NCI-H1436 treated with DMSO at 0.1 percent for 48 hours (cell line): Measurements from ENCODE around the gene HS6ST1.

Experiments
- DNase-seq: peaks from one replicate; lab custom pipeline; 2025; lab: John Stamatoyannopoulos, UW

HS6ST1 gene

GRCh38 chr2:128298286-128298685 lies 20.4 kb downstream of the HS6ST1 start:
- no peak for DNase-seq

DNA sequence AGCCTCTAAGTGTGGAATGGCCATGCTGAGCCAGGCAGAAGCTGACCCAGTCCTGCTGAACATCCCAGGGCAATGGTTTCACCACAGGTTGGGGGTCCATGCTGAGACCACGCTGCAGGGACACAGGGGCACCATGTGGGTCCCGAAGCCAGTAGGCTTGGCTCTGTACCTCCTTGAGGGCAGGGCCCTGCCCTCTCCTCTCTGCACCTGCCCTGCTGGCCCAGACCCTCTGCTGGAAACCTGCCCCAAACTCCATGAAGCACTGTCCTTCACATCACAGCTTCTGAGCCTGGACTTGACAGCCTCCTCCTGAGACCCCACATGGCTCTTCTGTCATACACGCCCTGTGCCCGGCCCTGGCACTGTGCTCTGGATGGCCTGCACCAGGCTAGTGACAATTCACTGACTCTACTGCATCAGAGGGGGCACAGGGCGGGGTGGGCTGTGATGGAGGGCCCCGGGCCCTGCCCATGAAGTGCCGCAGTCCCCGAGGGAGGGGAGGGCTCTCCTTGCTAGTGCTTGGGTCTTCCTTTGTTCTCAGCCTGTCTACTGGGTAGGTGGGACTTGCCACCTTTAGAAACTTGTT lies 24.7 kb downstream of the HS6ST1 start:
- no peak for DNase-seq

GRCh38 chr2:128293426-128293755 lies 25.3 kb downstream of the HS6ST1 start:
- DNase-seq = no peak

GRCh38 chr2:128292599-128293425 lies 25.9 kb downstream of the HS6ST1 start:
- DNase-seq = no peak

- DNase-seq = no peak
These were observed 26.6 kb downstream of the HS6ST1 start for GRCh38 chr2:128291844-128292598.

- DNase-seq = no peak
These were observed 27.4 kb downstream of the HS6ST1 start for GRCh38 chr2:128291161-128291843.

DNA sequence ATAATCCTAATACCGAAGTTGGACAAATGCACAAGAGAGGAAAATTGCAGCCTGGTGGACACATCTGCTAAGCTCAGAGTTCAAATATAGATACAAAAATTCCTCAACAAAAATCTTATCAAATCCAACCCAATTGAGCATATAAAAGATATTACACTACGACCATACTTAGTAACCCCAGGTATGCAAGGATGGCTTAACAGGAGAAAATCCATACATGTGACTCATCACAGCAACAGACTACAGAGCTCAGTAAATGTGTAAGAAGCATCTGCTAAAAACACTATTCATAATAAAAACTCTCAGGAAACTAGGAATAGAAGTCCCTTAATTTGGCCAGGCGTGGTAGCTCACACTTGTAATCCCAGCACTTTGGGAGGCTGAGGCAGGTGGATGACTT lies 28.3 kb downstream of the HS6ST1 start:
- no peak for DNase-seq

DNA sequence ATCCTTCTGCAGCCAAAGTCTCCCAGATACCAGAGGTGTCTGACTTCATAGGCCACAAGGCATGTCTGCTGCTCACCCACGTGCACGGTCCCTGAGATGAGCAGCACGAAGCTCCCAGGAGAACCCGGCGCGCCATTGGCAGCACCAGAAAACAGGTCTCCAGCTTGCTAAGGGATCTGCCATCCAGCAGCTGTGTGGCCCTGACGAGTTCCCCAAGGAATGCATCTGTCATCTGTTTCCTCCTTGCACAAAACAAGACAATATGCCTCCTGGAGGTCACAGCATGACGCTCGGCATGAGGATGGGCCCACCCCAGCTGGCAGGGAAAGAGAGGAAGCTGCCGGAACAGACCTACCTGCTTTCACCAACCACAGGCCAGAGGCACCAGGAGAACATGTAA lies 29.2 kb downstream of the HS6ST1 start:
- DNase-seq = no peak

- no peak for DNase-seq
These were observed 29.9 kb downstream of the HS6ST1 start for GRCh38 chr2:128288781-128289180.

GRCh38 chr2:128287780-128288735 lies 30.6 kb downstream of the HS6ST1 start:
- no peak for DNase-seq

GRCh38 chr2:128286905-128287779 lies 31.5 kb downstream of the HS6ST1 start:
- no peak for DNase-seq

GRCh38 chr2:128286011-128286721 lies 32.5 kb downstream of the HS6ST1 start:
- DNase-seq = no peak

- no peak for DNase-seq
These were observed 33.2 kb downstream of the HS6ST1 start for GRCh38 chr2:128285329-128285931.

- DNase-seq = no peak
These were observed 33.8 kb downstream of the HS6ST1 start for GRCh38 chr2:128284841-128285240.

DNA sequence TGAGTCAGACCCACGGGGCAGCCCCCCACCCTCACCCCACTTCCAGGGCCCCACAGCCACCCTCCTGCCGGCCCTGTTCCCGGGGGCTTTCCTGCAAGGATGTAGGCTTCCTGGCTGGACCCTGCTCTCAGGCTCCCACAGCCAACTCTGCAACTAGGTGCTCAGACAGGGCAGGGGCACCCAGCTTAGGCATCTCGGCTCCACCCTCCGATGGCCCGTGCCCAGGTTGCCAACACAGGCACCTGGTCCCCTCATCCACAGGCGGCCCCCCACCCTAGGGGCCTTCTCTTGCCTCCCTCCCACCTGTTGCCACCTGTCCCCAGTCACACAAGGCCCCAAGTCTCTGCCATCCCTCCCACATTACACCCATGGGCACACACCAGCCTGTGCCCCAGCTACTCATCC lies 34.6 kb downstream of the HS6ST1 start:
- DNase-seq = no peak

- DNase-seq = no peak
These were observed 35.5 kb downstream of the HS6ST1 start for GRCh38 chr2:128282976-128283810.

DNA sequence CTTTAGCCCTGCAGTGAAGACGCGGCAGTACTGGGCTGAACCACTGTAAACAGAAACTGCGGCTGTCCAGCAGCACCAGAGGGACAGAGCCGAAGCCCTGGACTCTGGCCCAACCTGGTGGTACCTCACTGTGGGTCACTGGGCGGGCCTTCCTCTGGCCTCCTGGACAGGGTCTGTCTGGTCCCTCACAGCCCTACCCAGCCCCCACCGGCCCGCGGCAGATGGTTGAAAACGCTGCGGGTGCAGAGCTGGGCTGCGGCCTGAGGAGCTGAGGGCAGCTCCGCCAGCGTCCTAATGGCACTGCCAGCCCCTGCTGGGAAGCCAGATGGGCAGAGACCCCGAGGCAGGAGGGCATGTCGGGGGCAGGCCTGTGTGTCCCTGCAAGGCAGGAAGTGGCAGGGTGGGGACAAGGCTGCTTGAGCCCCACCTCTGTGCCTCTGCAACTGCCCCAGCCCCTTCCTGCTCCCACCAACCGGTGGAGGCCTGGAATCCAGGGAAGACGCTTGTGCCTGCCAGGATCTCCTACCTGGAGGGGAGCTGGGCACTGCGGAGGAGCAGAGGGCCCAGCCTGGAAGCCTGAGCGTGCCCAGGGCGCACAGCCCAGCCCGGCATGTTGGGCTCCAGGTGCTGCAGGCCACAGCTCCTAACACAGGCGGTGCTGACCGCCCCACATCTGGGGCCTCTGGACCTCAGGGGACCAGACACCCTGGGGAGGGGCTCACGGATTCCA lies 36.3 kb downstream of the HS6ST1 start:
- no peak for DNase-seq

- no peak for DNase-seq
These were observed 36.8 kb downstream of the HS6ST1 start for GRCh38 chr2:128281852-128282245.
